ENCODE data around the gene P2RY13. TPM values are rescaled to one million over a fixed set of nuclear protein-coding genes. Genes with fewer than 3 reads are reported as not detected.

The P2RY13 gene
- total RNA-seq, 1 experiment from 2014 or later, result not detected

DNA sequence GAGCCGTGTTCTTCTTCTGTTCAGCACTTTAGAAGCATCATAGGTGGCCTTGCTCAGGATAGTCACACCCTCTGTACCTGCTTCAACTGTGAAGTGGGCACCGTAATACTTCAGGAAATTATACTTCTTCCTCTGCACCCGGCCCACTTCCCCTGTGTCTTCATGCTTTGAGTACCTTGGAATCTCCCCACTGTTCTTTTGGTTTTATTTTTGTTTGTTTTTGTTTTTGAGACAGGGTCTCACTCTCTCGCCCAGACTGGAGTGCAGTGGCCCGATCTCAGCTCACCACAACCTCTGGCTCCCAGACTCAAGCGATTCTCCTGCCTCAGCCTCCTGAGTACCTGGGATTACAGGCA is 52.7 kb downstream of the P2RY13 start:
- no peaks in the 10 kb centered on the region for H3K9me3 Mint-ChIP-seq
- peak overlapping the region; percentile 33; the same call in 1 of the 2 replicates for H3K27ac Mint-ChIP-seq
- CTCF ChIA-PET, result no interaction called here
- no peak overlapping the region for H3K4me3 Mint-ChIP-seq
- no peak for DNase-seq (ENCODE audit: low spot score)
- H3K36me3 Mint-ChIP-seq, result no peaks in the 10 kb centered on the region
- POLR2A ChIA-PET, result no interaction called here
- TF ChIP-seq ESRRA (CRISPR knock-in tag; IDR thresholded peaks at IDR 0.05; ENCODE audit: borderline replicate concordance) (no peak), ZNF232 (CRISPR knock-in tag; IDR thresholded peaks at IDR 0.05) (no peak), HMGA2 (CRISPR knock-in tag; IDR thresholded peaks at IDR 0.05) (no peak), TCF7 (CRISPR knock-in tag; IDR thresholded peaks at IDR 0.05; ENCODE audit: low read depth) (no peak), GABPB1 (CRISPR knock-in tag; IDR thresholded peaks at IDR 0.05) (no peak), ZNF423 (CRISPR knock-in tag; IDR thresholded peaks at IDR 0.05) (no peak), ETV6 (CRISPR knock-in tag; IDR thresholded peaks at IDR 0.05) (no peak), NR2C2 (CRISPR knock-in tag; IDR thresholded peaks at IDR 0.05) (no peak), MXD4 (CRISPR knock-in tag; IDR thresholded peaks at IDR 0.05; ENCODE audit: borderline replicate concordance) (no peak), SMAD4 (CRISPR knock-in tag; IDR thresholded peaks at IDR 0.05) (no peak)
- H3K27me3 Mint-ChIP-seq (ENCODE audit: low read depth), result peaks cover 2% of the 10 kb centered on the region; the same call in 1 of the 2 replicates
- H3K4me1 Mint-ChIP-seq, result peaks cover 16% of the 10 kb centered on the region
- peak; percentile 44 for ATAC-seq

Other genes starting within 250 kb of the P2RY13 start
- 22.3 to 27.4 TPM (median 25.2 TPM) in 3 replicates for gene MED12L, start 243.9 kb downstream of the P2RY13 start, total RNA-seq (2021)
- 0.17 to 0.32 TPM in 2 of 3 replicates, not detected in the other for gene GPR171, start 126.3 kb downstream of the P2RY13 start, total RNA-seq (2021)
- 0.07 TPM in 1 of 3 replicates, not detected in the others for gene P2RY14, start 51.0 kb downstream of the P2RY13 start, total RNA-seq (2021)
- gene GPR87, start 12.7 kb downstream of the P2RY13 start, total RNA-seq (2021), result 0.16 TPM in 1 of 3 replicates, not detected in the others
- gene P2RY12, start 55.2 kb upstream of the P2RY13 start, total RNA-seq (2021), result not detected in 3 replicates
- 0.60 to 0.70 TPM (median 0.66 TPM) in 3 replicates for gene IGSF10, start 131.5 kb upstream of the P2RY13 start, total RNA-seq (2021)